ENCODE measurements around the gene ATXN7L2. TPM values are rescaled to one million over a fixed set of nuclear protein-coding genes. Genes with fewer than 3 reads are reported as not detected.

The ATXN7L2 gene
- total and polyA plus RNA-seq, 10 of the 15 experiments (the other 5 are each of a cell fraction or from before 2014, with no cell fraction given) = 0.27 to 7.4 (median 4.9) TPM

GRCh38 chr1:109487261-109487660 is 3.6 kb downstream of the ATXN7L2 start (continued):
- TF ChIP-seq, protein P1, sequence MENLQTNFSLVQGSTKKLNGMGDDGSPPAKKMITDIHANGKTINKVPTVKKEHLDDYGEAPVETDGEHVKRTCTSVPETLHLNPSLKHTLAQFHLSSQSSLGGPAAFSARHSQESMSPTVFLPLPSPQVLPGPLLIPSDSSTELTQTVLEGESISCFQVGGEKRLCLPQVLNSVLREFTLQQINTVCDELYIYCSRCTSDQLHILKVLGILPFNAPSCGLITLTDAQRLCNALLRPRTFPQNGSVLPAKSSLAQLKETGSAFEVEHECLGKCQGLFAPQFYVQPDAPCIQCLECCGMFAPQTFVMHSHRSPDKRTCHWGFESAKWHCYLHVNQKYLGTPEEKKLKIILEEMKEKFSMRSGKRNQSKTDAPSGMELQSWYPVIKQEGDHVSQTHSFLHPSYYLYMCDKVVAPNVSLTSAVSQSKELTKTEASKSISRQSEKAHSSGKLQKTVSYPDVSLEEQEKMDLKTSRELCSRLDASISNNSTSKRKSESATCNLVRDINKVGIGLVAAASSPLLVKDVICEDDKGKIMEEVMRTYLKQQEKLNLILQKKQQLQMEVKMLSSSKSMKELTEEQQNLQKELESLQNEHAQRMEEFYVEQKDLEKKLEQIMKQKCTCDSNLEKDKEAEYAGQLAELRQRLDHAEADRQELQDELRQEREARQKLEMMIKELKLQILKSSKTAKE (IDR thresholded peaks at IDR 0.05; ENCODE audit: low read depth, poor library complexity, severe bottlenecking) = no peak
- TF ChIP-seq ZNF622 (IDR thresholded peaks at IDR 0.05) (no peak), CHD4 (IDR thresholded peaks at IDR 0.05) (no peak), KAT2A (conservative IDR thresholded peaks at IDR 0.05; ENCODE audit: control insufficient read depth, low read depth, low read length) (no peak), ATF7 (IDR thresholded peaks at IDR 0.05; ENCODE audit: low read depth) (no peak), PAX5 (IDR thresholded peaks at IDR 0.05; ENCODE audit: borderline replicate concordance, low read depth, low read length) (no peak), NFIC (IDR thresholded peaks at IDR 0.05; ENCODE audit: low read depth, low read length) (no peak), WRNIP1 (IDR thresholded peaks at IDR 0.05; ENCODE audit: borderline replicate concordance, low read depth, low read length) (no peak), SMAD1 (IDR thresholded peaks at IDR 0.05; ENCODE audit: low read depth, partially characterized antibody) (no peak), NFXL1 (IDR thresholded peaks at IDR 0.05; ENCODE audit: borderline replicate concordance) (no peak)

GRCh38 chr1:109488201-109488600 is 4.5 kb downstream of the ATXN7L2 start:
- Histone ChIP-seq H3K4me3 (no peak overlapping the region), H3K9me3 (replicated peaks; ENCODE audit: control insufficient read depth, insufficient read depth, low read length) (no peaks in the 10 kb centered on the region), H3K36me3 (ENCODE audit: control insufficient read depth in 2 of 2, insufficient read depth in 2 of 2, low read length in 1 of 2) (peaks cover 0 to 4% of the 10 kb centered on the region in 2 experiments), H3K27ac (ENCODE audit: control insufficient read depth, insufficient read depth) (no peak overlapping the region), H3K27me3 (replicated peaks in 1 of 2; ENCODE audit: control insufficient read depth in 2 of 2, insufficient read depth in 2 of 2, low read length in 1 of 2) (no peaks in the 10 kb centered on the region), H2AFZ (ENCODE audit: control insufficient read depth, low read depth, low read length) (no peak overlapping the region), H3K79me2 (ENCODE audit: control insufficient read depth, insufficient read depth, low read length) (peaks cover 9% of the 10 kb centered on the region), H3K9ac (ENCODE audit: control insufficient read depth, insufficient read depth, low read length) (no peak overlapping the region), H3K4me1 (ENCODE audit: control insufficient read depth, insufficient read depth, low read length) (peaks cover 6% of the 10 kb centered on the region), H4K20me1 (ENCODE audit: control insufficient read depth, insufficient read depth) (no peaks in the 10 kb centered on the region), H3K4me2 (ENCODE audit: control insufficient read depth, insufficient read depth) (no peak overlapping the region)
- ChIA-PET SMC1A (ENCODE audit: uncharacterized antibody, unreplicated experiment) (interaction anchor here (14.4 kb wide), 1 partner anchor 43 kb away, joined by 431 read pairs; no protein-coding TSS in a partner anchor), RAD21 (ENCODE audit: unreplicated experiment) (interaction anchor here (13.4 kb wide), 1 partner anchor 43 kb away, joined by 422 read pairs; no protein-coding TSS in a partner anchor), POLR2A (no interaction called here), CTCF (interaction anchor here (14.1 to 26.7 kb wide), 2 partner anchors 23 to 44 kb away, joined by 240 to 1280 read pairs; partner anchors contain the start of genes AMIGO1 and GPR61)
- TF ChIP-seq, protein P2, sequence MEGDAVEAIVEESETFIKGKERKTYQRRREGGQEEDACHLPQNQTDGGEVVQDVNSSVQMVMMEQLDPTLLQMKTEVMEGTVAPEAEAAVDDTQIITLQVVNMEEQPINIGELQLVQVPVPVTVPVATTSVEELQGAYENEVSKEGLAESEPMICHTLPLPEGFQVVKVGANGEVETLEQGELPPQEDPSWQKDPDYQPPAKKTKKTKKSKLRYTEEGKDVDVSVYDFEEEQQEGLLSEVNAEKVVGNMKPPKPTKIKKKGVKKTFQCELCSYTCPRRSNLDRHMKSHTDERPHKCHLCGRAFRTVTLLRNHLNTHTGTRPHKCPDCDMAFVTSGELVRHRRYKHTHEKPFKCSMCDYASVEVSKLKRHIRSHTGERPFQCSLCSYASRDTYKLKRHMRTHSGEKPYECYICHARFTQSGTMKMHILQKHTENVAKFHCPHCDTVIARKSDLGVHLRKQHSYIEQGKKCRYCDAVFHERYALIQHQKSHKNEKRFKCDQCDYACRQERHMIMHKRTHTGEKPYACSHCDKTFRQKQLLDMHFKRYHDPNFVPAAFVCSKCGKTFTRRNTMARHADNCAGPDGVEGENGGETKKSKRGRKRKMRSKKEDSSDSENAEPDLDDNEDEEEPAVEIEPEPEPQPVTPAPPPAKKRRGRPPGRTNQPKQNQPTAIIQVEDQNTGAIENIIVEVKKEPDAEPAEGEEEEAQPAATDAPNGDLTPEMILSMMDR (IDR thresholded peaks at IDR 0.05 in 2 of 3, conservative IDR thresholded peaks at IDR 0.05 in 1 of 3; ENCODE audit: control insufficient read depth in 2 of 3, extremely low read depth in 1 of 3, insufficient read depth in 1 of 3, low read depth in 3 of 3, low read length in 3 of 3) = peak in 1 of 3 experiments; percentile 3; a peak in 1 of 6 replicates
- TF ChIP-seq MTA2 (IDR thresholded peaks at IDR 0.05; ENCODE audit: low read depth) = no peak
- 0 out of 2 replicates have a peak, but pooled peaks have one; percentile 32 for TF ChIP-seq POLR2AphosphoS5 (IDR thresholded peaks at IDR 0.05; ENCODE audit: low read length)
- no TSS peak for BruUV-seq (replicated peaks)
- ATAC-seq (no peak), DNase-seq (ENCODE audit: low read depth, low spot score) (no peak), FAIRE-seq (no peak)
- in situ Hi-C loops (cut with MboI) (loop anchor here (5.0 kb wide), 1 partner anchor 134 kb away; no protein-coding TSS in a partner anchor), intact Hi-C loops (cut with micrococcal nuclease; ENCODE audit: unreplicated experiment) (no loop called here)
- 63% methylated on average over 5 of the region's 5 CpGs for WGBS (ENCODE audit: insufficient coverage, insufficient replicate concordance, low lambda C conversion rate, missing lambda C conversion rate)

Measured in GM12878 (cell line).